ENCODE data around the gene KIAA1614. TPM values are rescaled to one million over a fixed set of nuclear protein-coding genes. Genes with fewer than 3 reads are reported as not detected.
A peak's percentile ranks its signal among the peaks of the same experiment; 100 is the strongest.
"Not testable (repeated sequence)": the region's sequence is repeated elsewhere in the genome, so short reads cannot be mapped to it uniquely, and the experiment has no call there.

KIAA1614 gene
- polyA plus RNA-seq, 4 donors = 0.89 to 2.1 (median 1.4) TPM; not detected in 1

GRCh38 chr1:180952657-180953013 is 39.9 kb downstream of the KIAA1614 start:
- Histone ChIP-seq H3K4me3 (ENCODE audit: low read depth in 1 of 3, low read length in 3 of 3) (no peak overlapping the region), H3K36me3 (ENCODE audit: control insufficient read depth in 3 of 3, insufficient read depth in 2 of 3, low read depth in 1 of 3, low read length in 3 of 3) (peaks cover 0 to 36% (median 0%) of the 10 kb centered on the region in 3 donors), H3K9me3 (ENCODE audit: control insufficient read depth in 2 of 2, insufficient read depth in 1 of 2, low read depth in 1 of 2, low read length in 1 of 2) (no peaks in the 10 kb centered on the region), H3K27ac (ENCODE audit: low read depth in 1 of 3, low read length in 2 of 3) (no peak overlapping the region), H3K4me1 (ENCODE audit: control insufficient read depth in 3 of 3, insufficient read depth in 2 of 3, low read depth in 1 of 3, low read length in 2 of 3) (peaks cover 0 to 13% (median 0%) of the 10 kb centered on the region in 3 donors), H3K27me3 (ENCODE audit: control insufficient read depth in 3 of 3, insufficient read depth in 3 of 3, low read length in 3 of 3) (no peaks in the 10 kb centered on the region)
- 93 to 94% (median 93%) methylated on average over 6 of the region's 6 CpGs for WGBS, 3 donors
- DNase-seq (no peak), FAIRE-seq (no peak)

- Histone ChIP-seq H3K36me3 (ENCODE audit: control insufficient read depth in 3 of 3, insufficient read depth in 2 of 3, low read depth in 1 of 3, low read length in 3 of 3) (peaks cover 0 to 28% (median 0%) of the 10 kb centered on the region in 3 donors), H3K9me3 (ENCODE audit: control insufficient read depth in 2 of 2, insufficient read depth in 1 of 2, low read depth in 1 of 2, low read length in 1 of 2) (no peaks in the 10 kb centered on the region)
Observed at GRCh38 chr1:180953291-180954004, 40.8 kb downstream of the KIAA1614 start.

GRCh38 chr1:180954005-180954800 is 41.5 kb downstream of the KIAA1614 start:
- DNase-seq (peak; percentile 68 to 86), FAIRE-seq (no peak)
- Histone ChIP-seq H3K4me1 (ENCODE audit: control insufficient read depth in 3 of 3, insufficient read depth in 2 of 3, low read depth in 1 of 3, low read length in 2 of 3) (peaks cover 0 to 13% (median 0%) of the 10 kb centered on the region in 3 donors), H3K36me3 (ENCODE audit: control insufficient read depth in 3 of 3, insufficient read depth in 2 of 3, low read depth in 1 of 3, low read length in 3 of 3) (peaks cover 0 to 23% (median 0%) of the 10 kb centered on the region in 3 donors), H3K4me3 (ENCODE audit: low read depth in 1 of 3, low read length in 3 of 3) (peak overlapping the region; percentile 31 to 70 (median 49)), H3K27me3 (ENCODE audit: control insufficient read depth in 3 of 3, insufficient read depth in 3 of 3, low read length in 3 of 3) (no peaks in the 10 kb centered on the region), H3K27ac (ENCODE audit: low read depth in 1 of 3, low read length in 2 of 3) (peak overlapping the region; percentile 47 to 69 (median 67)), H3K9me3 (ENCODE audit: control insufficient read depth in 2 of 2, insufficient read depth in 1 of 2, low read depth in 1 of 2, low read length in 1 of 2) (no peaks in the 10 kb centered on the region)
- 6 to 13% (median 10%) methylated on average over 48 to 74 of the region's 74 CpGs for WGBS, 3 donors

More at GRCh38 chr1:180953291-180954004, 40.8 kb downstream of the KIAA1614 start:
- DNase-seq (peak in 1 of 2 donors; percentile 28), FAIRE-seq (no peak)
- H3K4me1 ChIP-seq (ENCODE audit: control insufficient read depth in 3 of 3, insufficient read depth in 2 of 3, low read depth in 1 of 3, low read length in 2 of 3) = peaks cover 0 to 13% (median 0%) of the 10 kb centered on the region in 3 donors
- H3K27me3 ChIP-seq (ENCODE audit: control insufficient read depth in 3 of 3, insufficient read depth in 3 of 3, low read length in 3 of 3) = no peaks in the 10 kb centered on the region
- H3K4me3 ChIP-seq (ENCODE audit: low read depth in 1 of 3, low read length in 3 of 3) = peak overlapping the region; percentile 25 to 70 (median 31)
- 10 to 24% (median 14%) methylated on average over 31 to 41 of the region's 41 CpGs for WGBS, 3 donors
- peak overlapping the region in 2 of 3 donors; percentile 67 to 69 for H3K27ac ChIP-seq (ENCODE audit: low read depth in 1 of 3, low read length in 2 of 3)

GRCh38 chr1:180954801-180955165 is 42.1 kb downstream of the KIAA1614 start:
- H3K27me3 ChIP-seq (ENCODE audit: control insufficient read depth in 3 of 3, insufficient read depth in 3 of 3, low read length in 3 of 3) = no peaks in the 10 kb centered on the region
- 35 to 71% (median 60%) methylated on average over 10 of the region's 10 CpGs for WGBS, 3 donors
- FAIRE-seq = no peak

GRCh38 chr1:180956028-180956640 is 43.4 kb downstream of the KIAA1614 start:
- FAIRE-seq (no peak), DNase-seq (no peak)
- WGBS, 3 donors = 37 to 87% (median 61%) methylated on average over 8 of the region's 8 CpGs
- H3K9me3 ChIP-seq (ENCODE audit: control insufficient read depth in 2 of 2, insufficient read depth in 1 of 2, low read depth in 1 of 2, low read length in 1 of 2) = no peaks in the 10 kb centered on the region
- H3K4me1 ChIP-seq (ENCODE audit: control insufficient read depth in 3 of 3, insufficient read depth in 2 of 3, low read depth in 1 of 3, low read length in 2 of 3) = peaks cover 0 to 13% (median 0%) of the 10 kb centered on the region in 3 donors
- H3K36me3 ChIP-seq (ENCODE audit: control insufficient read depth in 3 of 3, insufficient read depth in 2 of 3, low read depth in 1 of 3, low read length in 3 of 3) = peaks cover 0 to 14% (median 0%) of the 10 kb centered on the region in 3 donors
- no peak overlapping the region for H3K27ac ChIP-seq (ENCODE audit: low read depth in 1 of 3, low read length in 2 of 3)
- no peak overlapping the region for H3K4me3 ChIP-seq (ENCODE audit: low read depth in 1 of 3, low read length in 3 of 3)
- H3K27me3 ChIP-seq (ENCODE audit: control insufficient read depth in 3 of 3, insufficient read depth in 3 of 3, low read length in 3 of 3) = no peaks in the 10 kb centered on the region

More at GRCh38 chr1:180954801-180955165, 42.1 kb downstream of the KIAA1614 start:
- Histone ChIP-seq H3K4me3 (ENCODE audit: low read depth in 1 of 3, low read length in 3 of 3) (peak overlapping the region in 1 of 3 donors; percentile 49), H3K9me3 (ENCODE audit: control insufficient read depth in 2 of 2, insufficient read depth in 1 of 2, low read depth in 1 of 2, low read length in 1 of 2) (no peaks in the 10 kb centered on the region), H3K4me1 (ENCODE audit: control insufficient read depth in 3 of 3, insufficient read depth in 2 of 3, low read depth in 1 of 3, low read length in 2 of 3) (peaks cover 0 to 13% (median 0%) of the 10 kb centered on the region in 3 donors), H3K27ac (ENCODE audit: low read depth in 1 of 3, low read length in 2 of 3) (peak overlapping the region; percentile 47 to 69 (median 67)), H3K36me3 (ENCODE audit: control insufficient read depth in 3 of 3, insufficient read depth in 2 of 3, low read depth in 1 of 3, low read length in 3 of 3) (peaks cover 0 to 21% (median 0%) of the 10 kb centered on the region in 3 donors)
- peak in 1 of 2 donors; percentile 79 for DNase-seq

GRCh38 chr1:180959620-180960019 is 46.9 kb downstream of the KIAA1614 start:
- not testable (repeated sequence) for H3K27me3 ChIP-seq (ENCODE audit: control insufficient read depth in 3 of 3, insufficient read depth in 3 of 3, low read length in 3 of 3); FAIRE-seq; H3K4me3 ChIP-seq (ENCODE audit: low read depth in 1 of 3, low read length in 3 of 3); H3K4me1 ChIP-seq (ENCODE audit: control insufficient read depth in 3 of 3, insufficient read depth in 2 of 3, low read depth in 1 of 3, low read length in 2 of 3); H3K9me3 ChIP-seq (ENCODE audit: control insufficient read depth in 2 of 2, insufficient read depth in 1 of 2, low read depth in 1 of 2, low read length in 1 of 2); DNase-seq; H3K27ac ChIP-seq (ENCODE audit: low read depth in 1 of 3, low read length in 2 of 3)
- peaks cover 0 to 26% (median 0%) of the 10 kb centered on the region in 3 donors for H3K36me3 ChIP-seq (ENCODE audit: control insufficient read depth in 3 of 3, insufficient read depth in 2 of 3, low read depth in 1 of 3, low read length in 3 of 3)
- 88 to 96% (median 95%) methylated on average over 5 of the region's 5 CpGs for WGBS, 3 donors

GRCh38 chr1:180961622-180962021 is 48.9 kb downstream of the KIAA1614 start:
- Histone ChIP-seq H3K4me3 (ENCODE audit: low read depth in 1 of 3, low read length in 3 of 3) (no peak overlapping the region), H3K27me3 (ENCODE audit: control insufficient read depth in 3 of 3, insufficient read depth in 3 of 3, low read length in 3 of 3) (no peaks in the 10 kb centered on the region), H3K27ac (ENCODE audit: low read depth in 1 of 3, low read length in 2 of 3) (no peak overlapping the region), H3K9me3 (ENCODE audit: control insufficient read depth in 2 of 2, insufficient read depth in 1 of 2, low read depth in 1 of 2, low read length in 1 of 2) (no peaks in the 10 kb centered on the region), H3K4me1 (ENCODE audit: control insufficient read depth in 3 of 3, insufficient read depth in 2 of 3, low read depth in 1 of 3, low read length in 2 of 3) (no peaks in the 10 kb centered on the region), H3K36me3 (ENCODE audit: control insufficient read depth in 3 of 3, insufficient read depth in 2 of 3, low read depth in 1 of 3, low read length in 3 of 3) (peaks cover 0 to 24% (median 3%) of the 10 kb centered on the region in 3 donors)
- FAIRE-seq = no peak
- no peak for DNase-seq
- WGBS, 3 donors = 47 to 72% (median 63%) methylated on average over 4 of the region's 4 CpGs

- H3K36me3 ChIP-seq (ENCODE audit: control insufficient read depth in 3 of 3, insufficient read depth in 2 of 3, low read depth in 1 of 3, low read length in 3 of 3) = peaks cover 0 to 29% (median 3%) of the 10 kb centered on the region in 3 donors
- H3K27me3 ChIP-seq (ENCODE audit: control insufficient read depth in 3 of 3, insufficient read depth in 3 of 3, low read length in 3 of 3) = no peaks in the 10 kb centered on the region
- no peaks in the 10 kb centered on the region for H3K9me3 ChIP-seq (ENCODE audit: control insufficient read depth in 2 of 2, insufficient read depth in 1 of 2, low read depth in 1 of 2, low read length in 1 of 2)
- no peaks in the 10 kb centered on the region for H3K4me1 ChIP-seq (ENCODE audit: control insufficient read depth in 3 of 3, insufficient read depth in 2 of 3, low read depth in 1 of 3, low read length in 2 of 3)
- FAIRE-seq = no peak
- H3K4me3 ChIP-seq (ENCODE audit: low read depth in 1 of 3, low read length in 3 of 3) = no peak overlapping the region
- WGBS, 3 donors = 18 to 56% (median 47%) methylated on average over 4 of the region's 4 CpGs
- H3K27ac ChIP-seq (ENCODE audit: low read depth in 1 of 3, low read length in 2 of 3) = no peak overlapping the region
- DNase-seq = peak; percentile 34 to 72
Observed at GRCh38 chr1:180962178-180962577, 49.5 kb downstream of the KIAA1614 start.
